Stomach (tissue), 9 donors: ENCODE data around the gene NSMCE1. TPM values are rescaled to one million over a fixed set of nuclear protein-coding genes. Genes with fewer than 3 reads are reported as not detected.

ENCODE experiments used
- DNase-seq, 2 donors: peaks; one replicate each; pipeline versions ENCODE4 v3.0.0 to v3.0.0-alpha.2; 2013 to 2019
- H3K27ac ChIP-seq, 5 donors: fragments of 200-600 bp in 4 of 5; sonication (generic) in 4 of 5; one replicate each; pipeline ENCODE4 v1.5.1; 2013 to 2019; ENCODE audit warnings: mild to moderate bottlenecking in 1 of 5, moderate library complexity in 1 of 5
- H3K27me3 ChIP-seq, 3 donors: fragments of 200-600 bp; sonication (generic); one replicate each; pipeline ENCODE4 v1.5.1; 2017 to 2019; ENCODE audit warnings: mixed run types in 1 of 3
- H3K36me3 ChIP-seq, 4 donors: fragments of 200-600 bp; sonication (generic); 1 replicate in 3 of 4; 2 replicates in 1 of 4; pipeline ENCODE4 v1.5.1; 2016 to 2019
- H3K4me1 ChIP-seq, 4 donors: fragments of 200-600 bp; sonication (generic); one replicate each; pipeline ENCODE4 v1.5.1; 2016 to 2019
- H3K4me3 ChIP-seq, 4 donors: fragments of 200-600 bp; sonication (generic) in 3 of 4; one replicate each; pipeline ENCODE4 v1.5.1; 2016 to 2019; ENCODE audit warnings: mild to moderate bottlenecking in 1 of 4
- H3K9me3 ChIP-seq, 4 donors: fragments of 200-600 bp; sonication (generic); one replicate each; pipeline ENCODE4 v1.5.1; 2016 to 2019
- EP300 ChIP-seq: sonication (generic); formaldehyde crosslinking; IDR thresholded peaks from one replicate; pipeline ENCODE4 v1.6.1; 2017; ENCODE audit warnings: antibody characterized with exemption
- POLR2A ChIP-seq, 4 donors: fragments of 450-650 bp; IDR thresholded peaks; one replicate each; pipeline ENCODE4 v1.6.1; 2016; ENCODE audit warnings: antibody characterized with exemption in 4 of 4, control low read depth in 2 of 4, mild to moderate bottlenecking in 1 of 4, moderate library complexity in 1 of 4
- POLR2AphosphoS5 ChIP-seq, 3 donors: sonication (generic); formaldehyde crosslinking; IDR thresholded peaks; one replicate each; pipeline ENCODE4 v1.6.1; 2016; ENCODE audit warnings: antibody characterized with exemption in 3 of 3
- WGBS, 5 donors: extraction: QIAGEN DNeasy Blood & Tissue Kit in 3 of 5; methylation state at CpG; one replicate each; pipeline versions ENCODE4 v1.1.5 to v1.1.7; 2013 to 2018; 5-methylcytosine and 5-hydroxymethylcytosine counted together
- intact Hi-C: fragments of 100-400 bp; cut with DNase I; formaldehyde crosslinking; loops from one replicate; pipeline ENCODE4 v1.15.1; 2023; ENCODE audit warnings: low total_unique reads
- polyA plus RNA-seq, 3 donors: library from polyadenylated mRNA; stranded (reverse); fragments of 200-250 nt; gene quantifications; one replicate each; pipeline ENCODE4 v1.2.3, GENCODE V29; 2013
- total RNA-seq, 5 donors: library from RNA; depleted of rRNA; stranded (reverse); fragments of >200 nt; gene quantifications; one replicate each; pipeline versions ENCODE4 v1.1.0 to v1.2.3, GENCODE V29; 2014 to 2016
- TF ChIP-seq, protein P1 (sequence below), 7 experiments: fragments of 450-650 bp in 4 of 7; fragments of 200-600 bp in 3 of 7; sonication (generic) in 3 of 7; IDR thresholded peaks; one replicate each; pipeline ENCODE4 v1.5.1; 2016 to 2019; ENCODE audit warnings: antibody characterized with exemption in 7 of 7, control low read depth in 2 of 7, mild to moderate bottlenecking in 1 of 7
- donor health status: healthy with polysubstance abuse.
- donor health status: Bipolar disorder and iron deficiency.
- donor health status: healthy.

NSMCE1 gene
- total and polyA plus RNA-seq, 8 donors = 9.3 to 120 (median 46.2) TPM

- intact Hi-C loops = no loop called here
- Histone ChIP-seq H3K27me3 (no peaks in the 10 kb centered on the region), H3K4me3 (no peak overlapping the region), H3K9me3 (no peaks in the 10 kb centered on the region), H3K36me3 (peaks cover 14 to 64% (median 43%) of the 10 kb centered on the region in 4 donors), H3K27ac (peak overlapping the region in 2 of 5 donors; percentile 32 to 56), H3K4me1 (peaks cover 3 to 47% (median 23%) of the 10 kb centered on the region in 4 donors)
- TF ChIP-seq, protein P1, sequence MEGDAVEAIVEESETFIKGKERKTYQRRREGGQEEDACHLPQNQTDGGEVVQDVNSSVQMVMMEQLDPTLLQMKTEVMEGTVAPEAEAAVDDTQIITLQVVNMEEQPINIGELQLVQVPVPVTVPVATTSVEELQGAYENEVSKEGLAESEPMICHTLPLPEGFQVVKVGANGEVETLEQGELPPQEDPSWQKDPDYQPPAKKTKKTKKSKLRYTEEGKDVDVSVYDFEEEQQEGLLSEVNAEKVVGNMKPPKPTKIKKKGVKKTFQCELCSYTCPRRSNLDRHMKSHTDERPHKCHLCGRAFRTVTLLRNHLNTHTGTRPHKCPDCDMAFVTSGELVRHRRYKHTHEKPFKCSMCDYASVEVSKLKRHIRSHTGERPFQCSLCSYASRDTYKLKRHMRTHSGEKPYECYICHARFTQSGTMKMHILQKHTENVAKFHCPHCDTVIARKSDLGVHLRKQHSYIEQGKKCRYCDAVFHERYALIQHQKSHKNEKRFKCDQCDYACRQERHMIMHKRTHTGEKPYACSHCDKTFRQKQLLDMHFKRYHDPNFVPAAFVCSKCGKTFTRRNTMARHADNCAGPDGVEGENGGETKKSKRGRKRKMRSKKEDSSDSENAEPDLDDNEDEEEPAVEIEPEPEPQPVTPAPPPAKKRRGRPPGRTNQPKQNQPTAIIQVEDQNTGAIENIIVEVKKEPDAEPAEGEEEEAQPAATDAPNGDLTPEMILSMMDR (IDR thresholded peaks at IDR 0.05) = no peak
- no peak for TF ChIP-seq POLR2AphosphoS5 (IDR thresholded peaks at IDR 0.05)
- no peak for DNase-seq
- WGBS, 5 donors = 85 to 93% (median 87%) methylated on average over 10 of the region's 10 CpGs
Measured at GRCh38 chr16:27211026-27211425, 57.5 kb downstream of the NSMCE1 start.

GRCh38 chr16:27210174-27210573, 58.4 kb downstream of the NSMCE1 start:
- Histone ChIP-seq H3K36me3 (peaks cover 14 to 55% (median 36%) of the 10 kb centered on the region in 4 donors), H3K4me3 (no peak overlapping the region), H3K27ac (no peak overlapping the region), H3K27me3 (no peaks in the 10 kb centered on the region), H3K9me3 (no peaks in the 10 kb centered on the region), H3K4me1 (peaks cover 7 to 55% (median 22%) of the 10 kb centered on the region in 4 donors)
- TF ChIP-seq EP300 (no peak), POLR2AphosphoS5 (IDR thresholded peaks at IDR 0.05) (no peak), POLR2A (IDR thresholded peaks at IDR 0.05) (no peak)
- TF ChIP-seq, protein P1 (IDR thresholded peaks at IDR 0.05) = no peak
- no peak for DNase-seq
- intact Hi-C loops = no loop called here
- WGBS, 5 donors = 90 to 97% (median 96%) methylated on average over 9 to 17 of the region's 17 CpGs

- DNase-seq = no peak
- Histone ChIP-seq H3K36me3 (peaks cover 10 to 50% (median 31%) of the 10 kb centered on the region in 4 donors), H3K4me3 (no peak overlapping the region), H3K9me3 (no peaks in the 10 kb centered on the region), H3K27me3 (no peaks in the 10 kb centered on the region), H3K4me1 (peaks cover 10 to 57% (median 22%) of the 10 kb centered on the region in 4 donors), H3K27ac (peak overlapping the region in 1 of 5 donors; percentile 64)
- WGBS, 5 donors = 84 to 93% (median 88%) methylated on average over 8 of the region's 8 CpGs
- TF ChIP-seq POLR2AphosphoS5 (IDR thresholded peaks at IDR 0.05) (no peak), EP300 (no peak), POLR2A (IDR thresholded peaks at IDR 0.05) (no peak)
- TF ChIP-seq, protein P1 (IDR thresholded peaks at IDR 0.05) = no peak
- intact Hi-C loops = no loop called here
Measured at GRCh38 chr16:27209591-27209990, 59.0 kb downstream of the NSMCE1 start.

DNA sequence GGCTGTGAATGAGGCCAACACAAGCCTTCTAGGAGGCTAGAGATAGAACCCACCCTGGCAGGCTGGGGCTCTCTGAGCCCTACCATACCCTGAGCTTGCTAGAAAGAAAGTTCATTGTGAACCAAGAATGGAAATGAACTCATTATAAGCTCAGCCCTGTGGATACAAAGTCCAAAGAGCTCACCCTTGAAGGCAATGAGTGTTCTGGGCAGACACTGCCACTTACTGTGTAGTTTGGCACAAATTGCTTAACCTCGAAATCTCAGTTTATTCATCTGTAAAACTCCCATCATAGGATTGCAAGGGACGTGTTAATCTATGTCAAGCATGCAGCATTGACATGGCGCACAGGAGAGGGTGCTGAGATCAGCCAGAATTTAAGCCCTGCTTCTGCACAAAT, 59.8 kb downstream of the NSMCE1 start:
- Histone ChIP-seq H3K9me3 (no peaks in the 10 kb centered on the region), H3K4me1 (peaks cover 13 to 55% (median 24%) of the 10 kb centered on the region in 4 donors), H3K27me3 (no peaks in the 10 kb centered on the region), H3K4me3 (no peak overlapping the region), H3K27ac (peak overlapping the region in 4 of 5 donors; percentile 17 to 64 (median 60)), H3K36me3 (peaks cover 10 to 43% (median 23%) of the 10 kb centered on the region in 4 donors)
- no peak for DNase-seq
- intact Hi-C loops = no loop called here
- WGBS, 5 donors = 32 to 74% (median 50%) methylated on average over 3 of the region's 3 CpGs
- TF ChIP-seq POLR2A (IDR thresholded peaks at IDR 0.05) = no peak
- TF ChIP-seq EP300 = no peak
- TF ChIP-seq POLR2AphosphoS5 (IDR thresholded peaks at IDR 0.05) = no peak
- TF ChIP-seq, protein P1 (IDR thresholded peaks at IDR 0.05) = no peak
